Measurements from ENCODE around the gene CBFA2T3. TPM values are rescaled to one million over a fixed set of nuclear protein-coding genes. Genes with fewer than 3 reads are reported as not detected.

Gene CBFA2T3
- total RNA-seq, 1 donor from 2014 or later, result 2.4 TPM

DNA sequence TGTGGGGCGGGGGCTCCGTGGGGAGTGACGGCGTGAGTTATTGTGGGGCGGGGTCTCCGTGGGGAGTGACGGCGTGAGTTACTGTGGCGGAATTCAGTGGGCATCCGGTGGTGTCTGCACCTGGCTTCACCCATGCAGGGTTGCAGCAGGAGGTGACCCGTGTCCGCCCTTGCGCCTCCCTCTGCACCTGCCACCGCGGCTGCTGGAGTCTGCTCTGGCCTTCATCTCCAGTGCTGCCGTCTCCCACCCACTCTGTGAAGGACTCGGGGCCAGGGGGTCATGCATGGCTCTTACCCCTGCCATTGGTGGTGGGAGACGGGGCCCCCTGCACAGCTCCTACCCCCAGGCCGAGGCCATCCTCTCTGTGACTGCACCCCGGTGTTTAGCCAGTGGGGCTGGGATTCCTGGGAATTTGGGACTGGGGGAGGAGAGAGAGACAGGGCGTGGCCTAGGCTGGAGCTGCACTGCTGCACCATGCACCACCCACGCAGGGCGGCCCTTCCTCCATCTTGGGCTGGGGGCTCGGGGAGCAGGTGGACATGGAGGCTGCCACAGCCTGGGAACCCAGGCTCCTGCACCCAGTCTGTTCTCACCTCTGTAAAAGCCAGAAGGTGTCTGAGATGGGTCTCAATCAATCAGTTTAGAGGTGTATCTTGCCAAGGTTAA is 109.3 kb downstream of the CBFA2T3 start:
- no peak overlapping the region for H3K9ac ChIP-seq (ENCODE audit: low read length)
- peaks cover 4% of the 10 kb centered on the region for H3K27me3 ChIP-seq (ENCODE audit: insufficient read depth, low read length)
- no peak overlapping the region for H3K4me2 ChIP-seq (ENCODE audit: low read length)
- Mint-ChIP-seq H3K27ac (ENCODE audit: unreplicated experiment) (no peak overlapping the region), H3K9me3 (ENCODE audit: unreplicated experiment) (no peaks in the 10 kb centered on the region), H3K4me1 (ENCODE audit: low read depth, unreplicated experiment) (no peaks in the 10 kb centered on the region), H3K4me3 (ENCODE audit: unreplicated experiment) (no peak overlapping the region), H3K36me3 (ENCODE audit: low read depth, unreplicated experiment) (no peaks in the 10 kb centered on the region), H3K27me3 (ENCODE audit: low read depth, unreplicated experiment) (peaks cover 25% of the 10 kb centered on the region)
- FAIRE-seq, result no peak
- no peak overlapping the region for H2AFZ ChIP-seq (ENCODE audit: low read depth, low read length)
- no peak overlapping the region for H3K4me3 ChIP-seq (ENCODE audit: insufficient read depth, low read depth, low read length)
- no peaks in the 10 kb centered on the region for H3K79me2 ChIP-seq (ENCODE audit: insufficient read depth, low read length)
- no peaks in the 10 kb centered on the region for H3K9me3 ChIP-seq (ENCODE audit: insufficient read depth, low read depth, low read length)
- H4K20me1 ChIP-seq (ENCODE audit: insufficient read depth, low read length), result no peaks in the 10 kb centered on the region
- TF ChIP-seq EZH2 (IDR thresholded peaks at IDR 0.05; ENCODE audit: insufficient read depth, low read length), result no peak
- TF ChIP-seq, protein P1, sequence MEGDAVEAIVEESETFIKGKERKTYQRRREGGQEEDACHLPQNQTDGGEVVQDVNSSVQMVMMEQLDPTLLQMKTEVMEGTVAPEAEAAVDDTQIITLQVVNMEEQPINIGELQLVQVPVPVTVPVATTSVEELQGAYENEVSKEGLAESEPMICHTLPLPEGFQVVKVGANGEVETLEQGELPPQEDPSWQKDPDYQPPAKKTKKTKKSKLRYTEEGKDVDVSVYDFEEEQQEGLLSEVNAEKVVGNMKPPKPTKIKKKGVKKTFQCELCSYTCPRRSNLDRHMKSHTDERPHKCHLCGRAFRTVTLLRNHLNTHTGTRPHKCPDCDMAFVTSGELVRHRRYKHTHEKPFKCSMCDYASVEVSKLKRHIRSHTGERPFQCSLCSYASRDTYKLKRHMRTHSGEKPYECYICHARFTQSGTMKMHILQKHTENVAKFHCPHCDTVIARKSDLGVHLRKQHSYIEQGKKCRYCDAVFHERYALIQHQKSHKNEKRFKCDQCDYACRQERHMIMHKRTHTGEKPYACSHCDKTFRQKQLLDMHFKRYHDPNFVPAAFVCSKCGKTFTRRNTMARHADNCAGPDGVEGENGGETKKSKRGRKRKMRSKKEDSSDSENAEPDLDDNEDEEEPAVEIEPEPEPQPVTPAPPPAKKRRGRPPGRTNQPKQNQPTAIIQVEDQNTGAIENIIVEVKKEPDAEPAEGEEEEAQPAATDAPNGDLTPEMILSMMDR (IDR thresholded peaks at IDR 0.05; ENCODE audit: insufficient read depth, low read depth, low read length), result no peak
- no peaks in the 10 kb centered on the region for H3K4me1 ChIP-seq (ENCODE audit: insufficient read depth, low read length)
- H3K27ac ChIP-seq (ENCODE audit: low read depth, low read length), result no peak overlapping the region
- H3K36me3 ChIP-seq (ENCODE audit: insufficient read depth, low read length), result no peaks in the 10 kb centered on the region
- no peak for DNase-seq (ENCODE audit: low read depth)

DNA sequence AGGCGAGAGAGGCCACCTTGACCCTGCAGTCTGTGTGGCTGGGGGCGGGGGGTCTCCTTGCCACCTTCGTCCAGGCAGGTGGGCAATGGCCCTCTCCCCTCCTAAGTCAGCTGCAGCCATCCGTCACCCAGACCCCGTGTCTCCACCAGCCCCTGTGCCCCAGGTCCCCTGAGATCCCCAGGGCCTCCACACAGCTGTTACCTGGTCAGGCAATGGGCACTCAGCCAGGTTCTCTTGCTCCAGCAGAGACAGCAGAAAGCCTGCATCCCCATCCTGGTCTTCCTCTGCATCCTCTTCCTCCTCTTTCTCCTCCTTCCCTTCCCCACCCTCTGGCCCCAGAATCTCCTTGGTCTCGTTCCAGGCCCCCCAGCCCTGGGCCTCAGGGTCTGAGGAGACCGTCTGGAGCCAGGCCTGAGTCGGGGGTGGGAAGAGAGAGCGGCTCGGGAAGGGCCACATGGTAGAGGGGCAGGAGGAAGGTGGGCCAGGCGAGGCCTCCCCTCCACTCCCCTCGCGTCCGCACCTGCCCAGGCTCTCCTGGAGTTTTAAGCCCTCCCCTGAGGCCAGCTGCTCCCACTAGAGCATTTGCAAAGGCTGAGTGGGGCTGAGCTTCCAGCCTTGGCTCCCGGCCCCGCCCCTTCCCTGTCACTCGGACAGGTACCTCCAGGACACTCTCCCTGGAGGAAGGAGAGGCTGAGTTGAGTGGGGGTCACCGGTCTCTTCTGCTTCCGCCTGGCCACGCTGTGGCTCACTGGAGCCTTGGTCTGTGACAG is 110.7 kb downstream of the CBFA2T3 start, which contains the start of gene PABPN1L:
TSS of gene PABPN1L (minus strand) at position 510 of the 770 bp plus-strand sequence. CDS start at position 456, 54 bp downstream.
- H3K4me1 ChIP-seq (ENCODE audit: insufficient read depth, low read length), result no peaks in the 10 kb centered on the region
- no peaks in the 10 kb centered on the region for H3K9me3 ChIP-seq (ENCODE audit: insufficient read depth, low read depth, low read length)
- no peaks in the 10 kb centered on the region for H3K36me3 ChIP-seq (ENCODE audit: insufficient read depth, low read length)
- Mint-ChIP-seq H3K27ac (ENCODE audit: unreplicated experiment) (no peak within 1 kb of the TSS), H3K4me3 (ENCODE audit: unreplicated experiment) (no peak within 1 kb of the TSS), H3K27me3 (ENCODE audit: low read depth, unreplicated experiment) (peaks cover 23% of the 10 kb centered on the region), H3K9me3 (ENCODE audit: unreplicated experiment) (no peaks in the 10 kb centered on the region), H3K4me1 (ENCODE audit: low read depth, unreplicated experiment) (no peaks in the 10 kb centered on the region), H3K36me3 (ENCODE audit: low read depth, unreplicated experiment) (peaks cover 5% of the 10 kb centered on the region)
- no peak within 1 kb of the TSS for H3K9ac ChIP-seq (ENCODE audit: low read length)
- FAIRE-seq, result no peak
- H3K4me2 ChIP-seq (ENCODE audit: low read length), result no peak within 1 kb of the TSS
- H3K79me2 ChIP-seq (ENCODE audit: insufficient read depth, low read length), result no peaks in the 10 kb centered on the region
- H3K4me3 ChIP-seq (ENCODE audit: insufficient read depth, low read depth, low read length), result no peak within 1 kb of the TSS
- DNase-seq (ENCODE audit: low read depth), result no peak
- no peak within 1 kb of the TSS for H3K27ac ChIP-seq (ENCODE audit: low read depth, low read length)
- H4K20me1 ChIP-seq (ENCODE audit: insufficient read depth, low read length), result no peaks in the 10 kb centered on the region
- no peak within 1 kb of the TSS for H2AFZ ChIP-seq (ENCODE audit: low read depth, low read length)
- no peak for TF ChIP-seq EZH2 (IDR thresholded peaks at IDR 0.05; ENCODE audit: insufficient read depth, low read length)
- TF ChIP-seq, protein P1 (IDR thresholded peaks at IDR 0.05; ENCODE audit: insufficient read depth, low read depth, low read length), result no peak
- peaks cover 4% of the 10 kb centered on the region for H3K27me3 ChIP-seq (ENCODE audit: insufficient read depth, low read length)

All from astrocyte (in vitro differentiated cells and primary cell).